GM10248 (cell line): ENCODE measurements around the gene DHX30.

ENCODE experiments used
- CTCF ChIA-PET: fragments of 300-600 bp; sonication (Branson Sonifier 250); formaldehyde crosslinking; extraction: SDS; loops from one replicate; lab custom pipeline; 2021; ENCODE audit warnings: antibody characterized with exemption; lab: Yijun Ruan, JAX
- POLR2A ChIA-PET: fragments of 350-650 bp; sonication (Branson Sonifier 250); formaldehyde crosslinking; extraction: SDS; loops from one replicate; lab custom pipeline; 2020; ENCODE audit warnings: antibody characterized with exemption; lab: Yijun Ruan, JAX
- DNase-seq: peaks from one replicate; pipeline ENCODE4 v3.0.0; 2012; ENCODE audit errors: extremely low spot score
- CTCF ChIP-seq: IDR thresholded peaks from 2 replicates; pipeline ENCODE4 v1.5.1; 2012; ENCODE audit warnings: mild to moderate bottlenecking, low read depth; ENCODE audit errors: extremely low read depth, missing control alignments, control extremely low read depth

The DHX30 gene

DNA sequence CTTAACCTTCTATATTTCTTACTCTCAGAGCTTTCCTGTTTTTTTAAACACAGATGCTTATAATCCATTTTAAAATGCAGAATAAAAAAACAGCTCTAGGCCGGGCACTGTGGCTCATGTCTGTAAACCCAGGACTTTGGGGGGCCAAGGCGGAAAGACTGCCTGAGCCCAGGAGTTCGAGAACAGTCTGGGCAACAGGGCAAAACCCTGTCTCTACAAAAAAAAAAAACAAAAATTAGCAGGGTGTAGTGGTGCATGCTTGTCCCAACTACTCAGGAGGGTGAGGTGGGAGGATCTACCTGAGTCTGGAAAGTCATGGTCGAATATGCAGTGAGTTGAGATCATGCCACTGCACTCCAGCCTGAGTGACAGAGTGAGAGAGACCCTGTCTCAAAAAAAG is 36.8 kb upstream of the DHX30 start:
- POLR2A ChIA-PET, result no interaction called here
- DNase-seq, result no peak
- TF ChIP-seq CTCF, result no peak
- CTCF ChIA-PET, result interaction anchor here (1.0 to 1.1 kb wide), 2 partner anchors 19 to 97 kb away, joined by 3 to 4 read pairs; no protein-coding TSS in a partner anchor

GRCh38 chr3:47772047-47772446 is 30.9 kb upstream of the DHX30 start:
- POLR2A ChIA-PET, result no interaction called here
- DNase-seq, result no peak
- CTCF ChIA-PET, result interaction anchor here (1.1 kb wide), 1 partner anchor 10 kb away, joined by 3 read pairs; no protein-coding TSS in a partner anchor
- no peak for TF ChIP-seq CTCF

DNA sequence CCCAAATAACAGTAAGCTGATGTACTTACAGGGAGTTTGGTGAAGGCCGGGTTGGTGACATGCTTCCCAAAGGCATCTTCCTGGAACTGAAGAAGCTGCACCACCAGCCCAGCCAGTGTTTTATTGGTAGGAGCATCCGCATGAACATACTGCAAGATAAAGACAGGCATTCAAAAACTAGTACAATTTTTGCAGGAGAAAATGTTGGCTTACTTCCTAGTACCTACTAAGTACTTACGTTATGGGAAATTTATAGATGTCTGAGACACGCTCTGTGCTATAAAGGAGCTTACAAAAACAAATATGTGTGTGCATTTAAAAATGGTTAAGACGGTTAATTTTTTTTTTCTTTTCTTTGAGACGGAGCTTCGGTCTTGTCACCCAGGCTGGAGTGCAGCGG is 30.1 kb upstream of the DHX30 start:
- ChIA-PET POLR2A (no interaction called here), CTCF (interaction anchor here (0.7 to 1.1 kb wide), 2 partner anchors 10 to 11 kb away, joined by 3 read pairs; no protein-coding TSS in a partner anchor)
- no peak for DNase-seq
- TF ChIP-seq CTCF, result no peak

GRCh38 chr3:47778746-47779145 is 24.2 kb upstream of the DHX30 start:
- ChIA-PET CTCF (interaction anchor here (1.0 to 1.3 kb wide), 2 partner anchors 10 to 1243 kb away, joined by 3 to 4 read pairs; partner anchors contain the start of gene NDUFAF3), POLR2A (no interaction called here)
- no peak for TF ChIP-seq CTCF
- no peak for DNase-seq

DNA sequence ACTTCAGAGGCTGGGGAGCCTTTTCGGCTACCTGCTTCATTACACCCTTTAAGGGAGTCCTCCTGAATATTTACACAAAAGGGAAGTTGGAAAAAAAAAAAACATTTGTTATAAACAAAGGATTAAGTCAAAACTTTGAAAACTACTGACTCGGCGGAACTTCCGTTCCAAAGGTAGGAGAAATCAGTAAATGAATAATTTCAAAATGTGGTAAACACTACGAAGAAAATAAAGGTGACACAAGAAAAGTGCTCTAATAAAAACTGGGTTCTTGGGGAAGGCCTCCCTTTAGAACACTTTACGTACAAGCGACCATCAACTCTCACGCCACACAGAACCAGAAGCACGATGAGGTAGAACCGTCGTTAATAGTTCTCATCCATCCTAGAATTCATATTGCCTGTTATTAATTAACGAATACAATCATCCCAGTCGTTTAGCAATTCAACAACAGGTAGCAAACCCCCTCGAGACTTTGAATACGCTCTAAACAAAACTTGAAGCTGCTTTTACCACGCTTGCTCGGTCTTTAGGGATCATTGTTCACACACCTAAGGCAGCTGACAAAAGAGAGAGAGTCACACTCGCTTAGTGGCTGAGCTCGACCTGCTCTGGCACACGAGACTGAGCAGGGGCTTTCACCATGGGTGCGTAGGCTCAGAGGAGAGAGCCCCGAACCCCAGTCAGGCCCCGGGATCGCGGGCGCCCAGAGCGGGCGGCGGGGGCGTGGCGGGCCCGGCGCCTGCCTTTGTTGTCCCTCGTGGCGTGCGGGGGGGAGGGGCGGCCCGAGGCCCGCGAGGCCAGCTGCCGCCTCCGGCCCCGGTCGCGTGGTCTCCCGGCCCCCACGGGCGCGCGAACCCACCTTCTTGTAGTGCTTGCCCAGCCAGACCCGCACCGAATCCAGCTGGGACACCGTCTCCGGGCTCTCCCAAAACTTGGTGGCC is 21.9 kb upstream of the DHX30 start:
- TF ChIP-seq CTCF, result no peak
- DNase-seq, result peak; percentile 72
- POLR2A ChIA-PET, result interaction anchor here (0.5 kb wide), 1 partner anchor 1913 kb away, joined by 4 read pairs; no protein-coding TSS in a partner anchor
- CTCF ChIA-PET, result interaction anchor here (0.9 to 1.5 kb wide), 3 partner anchors 17 to 259 kb away, joined by 3 to 4 read pairs (median 3); no protein-coding TSS in a partner anchor

- TF ChIP-seq CTCF, result peak; percentile 6
- ChIA-PET POLR2A (interaction anchor here (0.5 kb wide), 1 partner anchor 1914 kb away, joined by 4 read pairs; no protein-coding TSS in a partner anchor), CTCF (interaction anchor here (0.9 to 1.1 kb wide), 2 partner anchors 29 to 260 kb away, joined by 3 read pairs; no protein-coding TSS in a partner anchor)
- DNase-seq, result peak; percentile 98
These were observed 21.1 kb upstream of the DHX30 start, which contains the start of gene SMARCC1 for GRCh38 chr3:47781685-47782445. SMARCC1 (minus strand) TSS chr3:47781893; CDS start chr3:47781797, 96 bp downstream.
